Left cardiac atrium (tissue), 4 donors: Measurements from ENCODE around the gene ITGB7. TPM values are rescaled to one million over a fixed set of nuclear protein-coding genes. Genes with fewer than 3 reads are reported as not detected.
A peak's percentile ranks its signal among the peaks of the same experiment; 100 is the strongest.
"Not testable (repeated sequence)": the region's sequence is repeated elsewhere in the genome, so short reads cannot be mapped to it uniquely, and the experiment has no call there.

ENCODE experiments used
- ATAC-seq, 2 donors: fragments of 200-7000 bp; cut with Tn5 transposase; one replicate each; pipeline ENCODE4 v1.9.1; 2020; ENCODE audit warnings: mild to moderate bottlenecking in 2 of 2, moderate library complexity in 2 of 2
- DNase-seq: peaks from one replicate; pipeline ENCODE4 v3.0.0-alpha.2; 2020
- intact Hi-C, 2 donors: fragments of 100-400 bp; cut with DNase I; formaldehyde crosslinking; loops; one replicate each; pipeline versions ENCODE4 v1.14.1 to v1.15.1; 2022 to 2023
- total RNA-seq, 2 donors: library from RNA; stranded (reverse); fragmentation: NEBNext Ultra II Directional; extraction: Animal tissue kit (Norgen Biotek cat#: 25700); gene quantifications; one replicate each; pipeline ENCODE4 v1.2.1, GENCODE V29; 2021
- donor health status: DM: no; HTN: yes; CAD: no.
- donor health status: DM: no; HTN: yes; CAD: no; lungs with severe emphysema.
- donor health status: DM: yes; HTN: yes; CAD: no.
- donor health status: Dilated cardiomyopathy.

ITGB7 gene
- total RNA-seq, 2 donors from 2014 or later: 0.81 to 2.1 TPM

DNA sequence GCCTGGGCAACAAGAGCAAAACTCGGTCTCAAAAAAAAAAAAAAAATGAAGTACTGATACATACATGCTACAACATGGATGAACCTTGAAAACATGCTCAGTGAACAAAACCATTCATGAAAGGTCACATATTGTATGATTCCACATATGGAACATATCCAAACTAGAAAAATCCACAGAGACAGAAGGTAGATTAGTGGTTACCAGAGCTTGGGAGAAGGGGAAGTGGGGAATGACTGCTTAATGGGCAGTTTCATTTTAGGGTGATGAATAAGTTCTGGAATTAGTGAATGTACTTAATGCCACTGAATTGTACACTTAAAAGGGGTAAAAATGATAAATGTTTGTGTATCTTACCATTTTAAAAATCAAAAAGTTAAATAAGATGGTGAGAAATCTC is 2.7 kb downstream of the ITGB7 start:
- ATAC-seq (no peak), DNase-seq (no peak)
- intact Hi-C loops: no loop called here

DNA sequence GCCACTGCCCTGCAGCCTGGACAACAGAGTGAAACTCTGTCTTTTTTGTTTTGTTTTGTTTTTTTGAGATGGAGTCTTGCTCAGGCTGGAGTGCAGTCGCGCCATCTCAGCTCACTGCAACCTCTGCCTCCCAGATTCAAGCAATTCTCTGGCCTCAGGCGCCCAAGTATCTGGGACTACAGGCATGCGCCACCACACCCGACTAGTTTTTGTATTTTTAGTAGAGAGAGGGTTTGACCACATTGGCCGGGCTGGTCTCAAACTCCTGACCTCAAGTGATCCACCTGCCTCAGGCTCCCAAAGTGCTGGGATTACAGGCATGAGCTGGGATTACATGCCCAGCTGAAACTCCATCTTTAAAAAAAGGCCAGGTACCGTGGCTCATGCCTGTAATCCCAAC is 4.7 kb downstream of the ITGB7 start:
- DNase-seq, intact Hi-C loops, ATAC-seq: not testable (repeated sequence)

DNA sequence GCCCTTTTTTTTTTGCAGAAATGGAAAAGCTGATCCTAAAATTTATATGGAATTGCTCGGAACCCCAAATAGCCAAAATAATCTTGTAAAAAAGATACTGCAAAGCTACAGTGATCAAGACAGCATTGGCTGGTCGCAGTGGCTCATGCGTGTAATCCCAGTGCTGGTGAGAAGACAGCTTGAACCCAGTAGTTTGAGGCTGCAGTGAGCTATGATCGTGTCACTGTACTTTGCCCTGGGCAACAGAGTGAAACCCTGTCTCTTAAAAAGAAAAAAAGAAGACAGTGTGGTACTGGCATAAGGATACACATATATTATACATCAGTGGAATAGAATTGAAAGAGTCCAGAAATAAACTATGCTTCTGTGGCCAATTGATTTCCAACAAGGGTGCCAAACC is 5.4 kb downstream of the ITGB7 start:
- ATAC-seq: no peak
- intact Hi-C loops: no loop called here
- DNase-seq: no peak

DNA sequence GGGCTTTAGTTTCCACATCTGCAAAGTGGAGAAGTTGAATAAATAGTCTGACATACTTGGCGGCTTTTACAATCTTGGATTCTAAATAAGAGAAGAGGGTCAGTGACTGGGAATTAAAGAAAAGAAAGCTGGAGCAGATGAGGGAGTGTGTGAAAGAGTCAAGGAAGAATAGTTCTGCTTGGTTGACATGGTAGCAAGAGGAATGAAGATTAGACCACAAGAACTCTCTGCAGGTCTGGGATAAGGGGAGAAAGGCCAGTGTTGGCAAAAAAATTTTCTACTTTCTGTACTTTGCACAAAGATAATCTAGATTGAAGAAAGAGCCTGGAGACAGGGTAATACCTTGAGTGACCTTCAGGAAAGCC is 5.9 kb downstream of the ITGB7 start:
- DNase-seq (no peak), ATAC-seq (no peak)
- intact Hi-C loops: no loop called here

DNA sequence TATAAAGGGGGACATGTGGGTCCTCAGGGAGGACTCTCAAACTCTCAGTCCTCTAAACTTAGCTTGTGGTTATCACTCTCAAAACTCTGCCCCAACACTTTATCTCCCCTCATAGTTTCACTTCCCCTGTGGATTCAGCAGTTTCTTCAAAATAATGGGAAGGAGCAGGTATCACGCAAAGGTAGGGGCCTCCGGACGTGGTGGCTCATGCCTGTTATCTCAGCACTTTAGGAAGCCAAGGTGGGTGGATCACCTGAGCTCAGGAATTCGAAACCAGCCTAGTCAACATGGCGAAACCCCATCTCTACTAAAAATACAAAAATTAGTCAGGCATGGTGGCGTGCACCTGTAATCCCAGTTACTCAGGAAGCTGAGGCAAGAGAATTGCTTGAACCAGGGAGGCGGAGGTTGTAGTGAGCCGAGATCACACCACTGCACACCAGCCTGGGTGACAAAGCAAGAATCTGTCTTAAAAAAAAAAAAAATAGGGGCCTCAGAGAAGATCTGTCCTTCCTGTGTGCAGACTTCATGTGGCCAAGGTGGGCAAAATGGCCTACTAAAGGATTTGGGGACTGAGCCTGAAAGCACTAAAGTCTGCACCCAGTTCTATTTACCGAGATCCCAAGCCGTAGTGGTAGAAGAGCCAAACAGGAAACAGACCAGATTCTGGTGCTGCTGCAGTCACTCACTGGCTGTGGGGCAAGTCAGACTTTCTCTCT is 6.4 kb downstream of the ITGB7 start:
- intact Hi-C loops: no loop called here

DNA sequence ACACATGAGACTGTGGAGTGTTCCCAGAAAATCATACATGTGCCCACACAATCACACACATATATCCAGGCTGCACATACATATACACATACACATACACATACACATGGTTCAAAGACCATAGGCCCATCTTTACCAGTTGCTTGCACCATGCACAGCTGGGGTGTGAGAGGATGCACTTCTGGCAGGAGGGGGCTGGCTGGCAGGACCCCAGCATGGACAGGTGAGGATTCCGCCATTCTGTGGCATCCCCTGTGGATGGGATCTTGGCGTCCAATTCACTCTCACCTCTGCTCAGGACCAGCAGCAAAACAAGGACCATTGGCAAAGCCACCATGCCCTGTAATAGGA is 7.0 kb downstream of the ITGB7 start:
- intact Hi-C loops: no loop called here
- ATAC-seq (no peak), DNase-seq (no peak)

More for the DNA sequence above, 6.4 kb downstream of the ITGB7 start:
- ATAC-seq: no peak
- DNase-seq: no peak

- intact Hi-C loops: loop anchor here (5.0 kb wide), 2 partner anchors 42 to 132 kb away; no protein-coding TSS in a partner anchor
- no peak for ATAC-seq
- no peak for DNase-seq
Observed at GRCh38 chr12:53199700-53200099, 7.4 kb downstream of the ITGB7 start.

DNA sequence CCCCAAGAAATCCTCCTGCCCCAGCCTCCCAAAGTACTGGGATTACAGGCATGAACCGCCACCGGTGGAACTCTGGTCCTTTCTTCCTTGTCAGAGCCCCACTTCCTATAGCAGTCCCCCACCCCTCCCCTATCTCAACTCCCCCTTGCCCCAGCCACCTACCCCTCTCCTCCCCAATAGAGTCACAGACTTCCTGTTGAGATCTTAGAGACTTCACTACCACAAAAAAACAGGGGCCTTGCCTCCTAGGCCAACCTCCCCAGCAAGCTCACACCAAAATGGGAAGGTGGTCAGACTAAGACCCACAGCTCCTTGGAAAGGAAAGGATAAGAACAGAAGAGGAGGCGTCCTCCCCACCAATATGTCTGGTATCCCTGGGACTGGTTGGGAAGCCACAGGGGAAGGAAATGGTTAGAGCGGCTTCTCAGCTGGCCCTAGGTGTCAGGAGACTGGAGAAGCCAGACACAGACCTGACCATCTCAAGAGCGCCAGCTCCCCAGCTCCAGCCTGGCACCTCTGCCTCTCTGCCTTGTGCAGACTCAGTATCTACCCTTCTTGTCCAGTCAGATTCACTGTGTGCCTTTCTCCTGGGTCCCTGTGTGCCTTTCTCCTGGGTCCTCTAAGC is 8.5 kb downstream of the ITGB7 start:
- intact Hi-C loops: loop anchor here (5.0 kb wide), 2 partner anchors 41 to 131 kb away; no protein-coding TSS in a partner anchor
- ATAC-seq (no peak), DNase-seq (no peak)

GRCh38 chr12:53197011-53197640 is 9.9 kb downstream of the ITGB7 start:
- intact Hi-C loops: loop anchor here (2.0 to 5.0 kb wide), 3 partner anchors 38 to 130 kb away; no protein-coding TSS in a partner anchor
- peak in 1 of 2 donors; percentile 9 for ATAC-seq
- DNase-seq: no peak

- ATAC-seq: no peak
- intact Hi-C loops: loop anchor here (2.0 to 5.0 kb wide), 3 partner anchors 38 to 129 kb away; no protein-coding TSS in a partner anchor
- no peak for DNase-seq
Observed at GRCh38 chr12:53196486-53196885, 10.6 kb downstream of the ITGB7 start.

GRCh38 chr12:53195516-53196420 is 11.3 kb downstream of the ITGB7 start:
- ATAC-seq: no peak

GRCh38 chr12:53194973-53195372 is 12.1 kb downstream of the ITGB7 start:
- intact Hi-C loops: loop anchor here (5.0 kb wide), 2 partner anchors 38 to 128 kb away; no protein-coding TSS in a partner anchor
- ATAC-seq (no peak), DNase-seq (no peak)

More at GRCh38 chr12:53195516-53196420, 11.3 kb downstream of the ITGB7 start:
- intact Hi-C loops: loop anchor here (2.0 to 5.0 kb wide), 3 partner anchors 37 to 128 kb away; no protein-coding TSS in a partner anchor
- DNase-seq: no peak

DNA sequence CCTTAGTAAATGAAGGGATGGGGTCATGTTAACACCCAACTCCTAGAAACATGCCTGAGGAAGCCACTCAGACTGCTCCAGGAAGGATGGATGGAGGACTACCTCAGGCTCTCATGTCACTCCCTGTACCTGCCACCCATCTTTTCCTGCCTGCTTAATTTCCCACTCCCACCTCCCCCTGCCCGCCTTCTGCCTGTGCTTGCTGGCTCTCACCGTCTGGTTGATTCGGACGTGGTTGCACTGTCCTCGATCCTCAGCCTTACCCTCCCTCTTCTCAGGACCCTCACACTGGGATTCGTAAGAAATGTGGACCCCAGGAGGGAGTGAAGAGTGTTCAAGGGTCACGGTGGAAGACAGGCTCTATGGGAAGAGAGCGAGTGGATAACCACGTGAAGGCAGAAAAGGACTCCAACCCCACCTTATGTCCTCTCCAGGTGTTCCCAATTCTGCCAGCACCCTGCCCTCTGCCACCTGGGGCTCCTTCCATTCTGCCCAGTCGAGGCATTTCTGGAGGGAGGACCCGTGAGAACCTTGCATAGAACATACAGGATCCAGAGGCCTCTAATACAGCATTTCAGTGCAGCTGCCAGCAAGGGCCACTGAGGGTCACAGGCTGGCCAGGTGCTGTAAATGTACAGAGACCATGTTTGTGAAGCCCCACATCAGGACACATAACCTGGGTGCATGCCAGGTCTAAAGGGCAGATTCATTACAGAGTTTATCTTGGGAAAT is 12.9 kb downstream of the ITGB7 start:
- DNase-seq: no peak
- no peak for ATAC-seq
- intact Hi-C loops: loop anchor here in 1 of 2 donors (5.0 kb wide), 1 partner anchor 127 kb away; no protein-coding TSS in a partner anchor

GRCh38 chr12:53193040-53193439 is 14.0 kb downstream of the ITGB7 start:
- ATAC-seq (no peak), DNase-seq (no peak)
- intact Hi-C loops: loop anchor here in 1 of 2 donors (5.0 kb wide), 1 partner anchor 126 kb away; no protein-coding TSS in a partner anchor

- DNase-seq: no peak
- intact Hi-C loops: loop anchor here in 1 of 2 donors (5.0 kb wide), 1 partner anchor 125 kb away; no protein-coding TSS in a partner anchor
- no peak for ATAC-seq
Observed at GRCh38 chr12:53192531-53193021, 14.5 kb downstream of the ITGB7 start.

DNA sequence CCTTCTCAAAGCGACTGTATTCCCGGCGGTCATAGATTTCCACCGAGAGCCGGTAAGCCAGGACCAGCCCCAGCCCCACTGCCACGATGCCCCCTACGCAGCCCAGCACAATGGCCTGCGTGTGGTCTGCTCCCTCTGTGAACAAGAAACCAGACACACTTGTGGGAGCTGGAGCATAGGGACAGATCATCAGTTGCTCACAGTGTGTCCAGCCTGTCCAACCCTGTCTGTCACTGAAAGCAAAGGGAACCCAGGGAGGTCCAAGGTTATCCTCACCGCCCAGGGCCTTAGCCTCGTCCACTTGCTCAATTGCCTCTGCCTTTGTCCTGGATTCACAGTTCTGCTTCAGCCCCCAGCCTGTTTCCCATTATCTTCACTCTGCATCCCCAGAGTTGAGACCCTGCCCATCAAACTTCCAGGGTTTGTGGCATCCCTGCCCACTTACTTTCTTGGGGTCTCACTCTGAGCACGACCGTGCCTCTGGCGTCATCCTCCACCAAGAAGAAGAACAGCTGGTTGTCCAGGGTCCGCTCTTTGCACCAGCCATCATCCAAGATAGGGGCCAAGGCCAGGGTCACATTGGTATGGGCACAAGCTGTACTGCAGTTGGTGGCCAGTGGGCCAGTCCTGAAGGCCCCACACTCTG is 15.0 kb downstream of the ITGB7 start:
- DNase-seq (no peak), ATAC-seq (no peak)
- intact Hi-C loops: loop anchor here in 1 of 2 donors (5.0 kb wide), 1 partner anchor 125 kb away; no protein-coding TSS in a partner anchor

DNA sequence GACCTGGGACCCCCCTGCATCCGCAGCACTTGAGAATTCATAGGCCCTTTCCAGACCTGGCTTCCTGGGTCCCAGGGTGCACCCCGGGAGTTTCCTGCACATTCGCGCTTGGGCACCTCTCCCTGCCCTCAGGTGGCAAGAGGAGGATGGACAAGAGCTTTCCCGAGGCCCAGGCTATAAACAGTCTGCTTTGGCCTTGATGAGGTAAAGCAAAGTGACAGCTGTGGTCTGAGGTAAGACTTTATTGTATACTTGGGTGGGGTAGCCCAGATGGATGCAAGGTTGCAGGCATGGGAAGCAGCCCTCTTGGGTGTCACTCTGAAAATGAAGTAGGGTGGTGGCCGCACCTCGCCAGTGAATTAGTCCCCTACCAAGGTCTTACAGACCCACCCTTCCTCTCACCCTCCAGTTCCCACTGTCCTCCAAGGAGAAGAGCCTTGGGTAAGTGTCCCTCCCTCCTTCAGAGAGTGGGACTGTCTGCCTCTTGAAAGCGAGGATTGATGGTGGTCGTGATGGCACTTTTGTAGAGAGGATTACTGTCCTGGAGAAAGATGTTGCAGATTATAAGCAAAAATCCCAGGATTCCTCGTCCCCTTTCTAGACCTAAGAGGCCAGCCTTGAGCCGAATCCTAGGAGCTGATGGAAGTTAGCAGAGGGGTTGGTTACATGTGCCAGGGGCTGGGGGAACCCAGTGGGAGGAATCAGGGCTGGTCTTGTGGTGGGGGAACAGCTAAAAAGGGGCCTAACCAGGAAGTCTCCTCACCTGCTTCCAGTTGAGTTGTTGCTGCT is 15.8 kb downstream of the ITGB7 start:
- intact Hi-C loops: loop anchor here in 1 of 2 donors (5.0 kb wide), 1 partner anchor 124 kb away; no protein-coding TSS in a partner anchor
- ATAC-seq (no peak), DNase-seq (no peak)
